Epithelial cell of esophagus (primary cell): ENCODE results near the gene CDH8.

Experiments
- DNase-seq: peaks from one replicate; pipeline ENCODE4 v3.0.0; 2010; ENCODE audit warnings: low read depth
- H3K4me3 ChIP-seq: 2 replicates; pipeline ENCODE4 v1.5.1; 2011; ENCODE audit warnings: mild to moderate bottlenecking, low read length, control low read depth
- CTCF ChIP-seq: IDR thresholded peaks from 2 replicates; pipeline ENCODE4 v1.5.1; 2011; ENCODE audit warnings: low read depth, mild to moderate bottlenecking, low read length, control low read depth, inconsistent platforms; ENCODE audit not compliant: insufficient read depth; ENCODE audit errors: missing control alignments

The CDH8 gene

DNA sequence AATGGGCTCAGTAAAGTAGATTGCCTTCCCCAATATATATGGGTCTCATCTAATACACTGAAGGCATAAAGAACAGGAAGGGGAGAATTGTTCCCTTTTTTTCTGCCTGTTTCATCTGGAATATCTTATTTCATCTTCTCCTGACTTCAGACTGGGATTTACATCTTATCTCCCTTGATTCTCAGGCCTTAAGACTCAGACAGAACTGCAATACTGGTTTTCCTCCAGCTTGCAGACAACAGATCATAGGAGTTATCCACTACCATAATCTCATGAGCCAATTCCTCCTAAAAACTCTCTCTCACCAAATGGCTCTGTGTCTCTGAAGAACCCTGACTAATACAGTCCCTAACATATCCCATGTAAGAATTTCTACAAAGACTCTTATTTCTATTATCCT is 390.7 kb downstream of the CDH8 start:
- no peak overlapping the region for H3K4me3 ChIP-seq
- no peak for TF ChIP-seq CTCF
- DNase-seq: no peak

DNA sequence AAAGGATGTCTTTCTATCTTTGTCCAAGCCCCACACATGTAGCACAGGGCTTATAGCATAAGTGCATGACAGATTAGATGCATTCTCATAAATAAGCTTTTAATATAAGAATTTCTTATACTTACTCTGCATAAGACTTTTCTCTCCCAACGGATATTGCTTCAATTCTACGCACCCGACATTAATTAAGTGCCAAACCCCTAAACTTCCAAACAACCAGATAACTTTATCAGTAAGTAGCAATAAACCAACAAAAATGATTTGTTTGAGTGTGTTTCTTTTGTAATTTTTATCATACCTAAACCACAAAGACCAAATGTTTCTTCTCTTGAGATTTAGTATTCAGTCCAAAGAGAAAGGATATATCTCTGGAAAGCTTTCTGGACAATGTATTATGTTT is 391.5 kb downstream of the CDH8 start:
- H3K4me3 ChIP-seq: no peak overlapping the region
- no peak for TF ChIP-seq CTCF
- no peak for DNase-seq

GRCh38 chr16:61617219-61617783 is 418.9 kb downstream of the CDH8 start:
- TF ChIP-seq CTCF: no peak
- H3K4me3 ChIP-seq: no peak overlapping the region
- no peak for DNase-seq

DNA sequence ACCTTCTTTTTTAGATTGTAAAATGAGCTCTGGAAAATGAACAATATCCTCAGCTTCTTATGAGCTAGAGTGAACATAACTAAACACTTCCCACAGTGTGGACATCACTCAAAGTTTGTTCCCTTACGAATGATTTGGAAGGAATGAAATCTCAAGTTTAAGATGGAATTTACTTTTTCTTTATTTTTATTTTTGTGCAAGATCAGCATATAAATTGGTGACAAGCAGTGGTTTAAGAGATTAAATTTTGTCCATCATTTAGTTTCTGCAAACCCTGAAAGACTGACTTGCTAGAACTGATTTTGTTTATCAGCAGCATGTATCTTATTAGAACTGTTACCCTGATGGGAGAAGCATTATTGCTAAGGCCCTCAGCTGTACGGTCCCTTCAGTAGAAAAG is 420.1 kb downstream of the CDH8 start:
- TF ChIP-seq CTCF: no peak
- H3K4me3 ChIP-seq: no peak overlapping the region
- DNase-seq: no peak

DNA sequence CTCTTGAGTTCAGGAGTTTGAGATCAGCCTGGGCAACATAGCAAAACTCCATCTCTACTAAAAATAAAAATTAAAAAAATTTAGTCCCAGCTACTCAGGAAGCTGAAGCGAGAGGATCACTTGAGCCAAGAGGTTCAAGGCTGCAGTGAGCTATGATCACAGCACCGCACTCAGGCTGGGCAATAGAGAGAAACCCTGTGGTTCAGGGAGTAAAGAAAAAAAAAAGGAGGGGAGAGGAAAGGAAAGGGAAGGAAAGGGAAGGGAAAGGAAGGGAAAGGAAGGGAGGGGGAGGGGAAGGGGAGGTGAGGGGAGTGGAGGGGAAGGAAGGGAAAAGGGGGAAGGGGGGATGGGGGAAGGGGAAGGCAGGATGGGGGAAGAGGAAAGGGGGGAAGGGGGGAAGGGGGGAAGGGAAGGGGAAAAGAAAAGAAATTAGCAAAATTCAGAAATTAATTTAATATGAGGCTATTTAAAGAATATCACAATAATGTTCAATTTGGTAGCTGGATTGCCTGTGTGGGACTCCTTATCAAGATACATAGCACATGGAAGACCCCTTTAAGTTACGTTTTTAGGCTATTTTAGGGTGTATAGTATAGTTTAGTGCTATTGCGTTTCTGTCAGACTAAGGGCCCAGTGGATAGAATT is 424.3 kb downstream of the CDH8 start:
- no peak for DNase-seq
- no peak for TF ChIP-seq CTCF
- H3K4me3 ChIP-seq: no peak overlapping the region

DNA sequence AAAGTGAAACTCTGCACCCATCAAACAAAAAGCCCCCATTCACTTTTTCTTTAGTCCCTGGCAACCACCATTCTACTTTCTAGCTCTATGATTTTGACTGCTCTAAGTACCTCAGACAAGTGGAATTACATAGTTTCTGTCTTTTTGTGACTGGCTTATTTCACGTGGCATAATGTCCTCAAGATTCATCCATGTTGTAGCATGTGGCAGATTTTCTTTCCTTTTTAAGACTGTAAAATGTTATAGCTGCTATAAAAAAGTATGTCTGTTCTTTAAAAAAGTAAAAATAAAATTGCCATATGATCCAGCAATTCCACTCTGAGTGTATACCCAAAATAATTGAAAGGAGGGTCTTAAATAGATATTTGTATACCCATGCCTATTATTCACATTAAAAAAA is 429.7 kb downstream of the CDH8 start:
- DNase-seq: no peak
- no peak for TF ChIP-seq CTCF
- no peak overlapping the region for H3K4me3 ChIP-seq
